GM19395 (cell line): ENCODE data around the gene IMMP1L.

ENCODE experiments used
- ATAC-seq: cut with Tn5 transposase; IDR thresholded peaks from one replicate; pipeline ENCODE4 v1.9.1; 2021; ENCODE audit warnings: mild to moderate bottlenecking, moderate library complexity; ENCODE audit not compliant: unreplicated experiment

The IMMP1L gene

DNA sequence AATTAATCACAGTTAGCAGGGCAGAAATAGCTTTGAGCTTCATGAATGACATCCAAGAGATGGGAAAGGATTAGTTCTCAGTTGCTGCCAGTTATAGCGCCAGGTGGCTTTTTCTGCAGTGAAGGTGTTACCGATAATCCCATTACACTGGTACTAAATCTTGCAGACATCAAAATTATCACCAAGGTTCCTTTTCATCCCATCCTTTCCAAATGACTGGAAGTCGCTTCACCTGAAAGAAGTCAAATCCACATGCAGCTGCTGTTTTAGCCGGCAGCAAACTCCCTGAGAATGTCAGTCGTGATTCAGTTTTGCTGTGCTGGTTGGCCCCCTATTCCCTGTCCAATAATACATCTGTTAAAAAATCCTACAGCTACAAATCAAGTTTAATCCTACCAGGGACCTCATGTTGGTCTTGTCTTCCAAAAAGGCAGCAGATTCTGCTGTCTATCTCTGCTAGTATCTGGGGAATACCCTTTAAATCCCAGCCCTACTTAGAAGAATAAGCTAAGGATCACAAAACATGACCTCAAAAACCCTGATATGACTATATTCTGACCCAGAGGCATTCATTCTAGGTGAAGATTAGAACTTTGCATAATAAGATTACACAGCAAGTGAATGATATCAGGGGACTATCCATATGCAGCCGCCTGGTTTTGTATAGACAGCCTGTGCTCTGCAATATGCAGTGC, 31.7 kb downstream of the IMMP1L start:
- ATAC-seq: no peak

DNA sequence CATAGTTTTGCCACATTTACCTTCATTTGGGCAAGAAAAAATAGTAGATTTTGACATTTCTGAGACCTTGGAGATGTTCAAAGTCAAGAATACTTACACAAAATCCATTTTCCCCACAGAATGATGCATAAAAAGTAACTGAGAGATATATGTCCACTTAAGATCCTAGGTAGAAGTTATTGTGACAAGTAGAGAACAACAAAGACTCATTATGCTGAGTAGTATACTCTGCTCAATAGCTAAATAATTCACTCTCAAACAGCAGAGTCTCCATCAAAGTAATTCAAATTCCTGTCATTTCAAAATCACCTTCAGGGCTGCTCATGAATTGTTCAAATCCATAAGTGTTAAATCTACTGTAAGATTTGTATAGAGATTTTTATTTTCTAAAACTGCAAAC, 35.3 kb downstream of the IMMP1L start:
- ATAC-seq: no peak

DNA sequence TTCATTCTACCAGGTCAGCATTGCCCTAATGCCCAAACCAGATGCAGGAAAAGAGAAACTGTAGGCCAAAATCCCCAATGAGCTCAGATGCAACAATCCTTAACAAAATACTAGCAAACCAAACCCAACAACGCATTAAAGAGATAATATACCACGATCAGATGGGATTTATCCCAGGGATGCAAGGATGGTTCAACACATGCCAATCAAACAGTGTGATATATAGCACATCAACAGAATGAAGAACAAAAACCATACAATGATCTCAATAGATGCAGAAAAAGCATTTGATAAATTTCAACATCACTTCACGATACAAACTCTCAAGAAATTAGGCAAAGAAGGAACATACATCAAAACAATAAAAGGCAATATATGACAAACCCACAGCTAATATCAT, 45.0 kb downstream of the IMMP1L start:
- ATAC-seq: no peak

DNA sequence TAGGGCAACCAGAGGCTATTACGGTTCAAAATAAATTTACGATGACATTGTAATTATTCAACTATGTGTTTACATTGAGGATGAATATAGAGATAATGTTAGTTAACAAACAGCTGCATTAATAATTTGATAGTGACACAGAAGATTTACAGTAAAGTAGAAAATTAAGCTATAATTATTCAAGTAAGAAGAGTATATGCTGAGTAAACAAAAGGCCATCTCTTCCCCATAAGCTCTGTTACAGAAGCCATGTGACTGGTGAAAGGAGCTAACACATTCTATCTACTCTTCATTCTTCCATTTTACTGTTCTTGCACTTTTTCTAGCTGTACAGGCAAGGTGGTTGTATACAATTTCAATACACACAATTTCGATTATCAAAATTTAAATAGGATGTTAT, 54.2 kb downstream of the IMMP1L start:
- ATAC-seq: no peak

DNA sequence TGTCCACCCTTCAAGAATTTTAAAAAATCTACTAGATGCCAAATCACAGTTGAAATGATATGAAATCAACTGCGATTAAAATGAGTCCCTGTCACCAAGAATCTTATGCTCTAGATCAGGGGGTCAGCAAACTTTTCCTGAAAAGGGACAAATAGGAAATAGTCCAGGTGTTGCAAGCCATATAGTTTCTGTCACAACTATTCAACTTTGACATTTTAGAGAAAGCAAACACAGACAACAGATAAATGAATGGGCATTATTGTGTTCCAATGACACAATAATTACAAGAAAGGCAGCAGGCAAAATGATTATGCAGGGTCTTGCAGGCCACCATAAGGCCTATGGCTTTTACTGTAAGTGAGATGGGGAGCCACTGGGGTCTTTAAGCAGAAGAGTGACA, 58.6 kb downstream of the IMMP1L start:
- ATAC-seq: no peak

DNA sequence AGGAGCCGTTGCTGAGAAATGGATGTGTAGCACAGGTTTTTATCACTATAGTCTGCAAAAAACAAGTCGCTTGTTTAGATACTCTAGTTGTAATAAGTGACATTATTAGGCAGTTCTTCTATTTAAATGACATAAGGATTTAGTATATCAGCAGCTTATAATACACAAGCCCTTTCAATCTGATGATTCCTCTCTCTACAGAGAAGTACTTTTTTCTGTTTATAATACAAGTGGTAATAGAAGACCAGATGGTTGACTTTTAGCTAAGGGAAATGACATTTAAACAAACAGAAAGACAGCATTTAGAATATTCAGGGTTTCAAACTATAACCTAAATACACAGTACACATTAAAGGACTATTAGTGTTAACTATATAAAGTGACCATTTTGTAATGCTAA, 60.4 kb downstream of the IMMP1L start:
- no peak for ATAC-seq

DNA sequence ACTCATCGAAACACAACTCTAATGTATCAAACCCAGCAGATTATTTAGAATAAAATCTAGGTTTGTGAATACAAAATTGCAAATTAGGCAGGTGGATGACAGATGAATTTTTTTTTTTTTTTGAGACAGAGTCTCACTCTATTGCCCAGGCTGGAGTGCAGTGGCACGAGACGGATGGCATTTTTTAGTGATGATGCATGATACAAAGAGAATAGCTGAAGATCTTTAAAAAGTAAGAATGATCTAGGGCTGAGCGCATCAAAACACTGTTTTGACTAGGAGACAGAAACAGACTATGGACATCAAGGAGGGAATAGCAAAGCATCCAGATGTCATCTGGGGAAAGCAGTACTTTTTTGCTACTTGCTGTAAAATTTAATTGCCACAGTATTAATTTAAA, 63.8 kb downstream of the IMMP1L start:
- ATAC-seq: no peak

DNA sequence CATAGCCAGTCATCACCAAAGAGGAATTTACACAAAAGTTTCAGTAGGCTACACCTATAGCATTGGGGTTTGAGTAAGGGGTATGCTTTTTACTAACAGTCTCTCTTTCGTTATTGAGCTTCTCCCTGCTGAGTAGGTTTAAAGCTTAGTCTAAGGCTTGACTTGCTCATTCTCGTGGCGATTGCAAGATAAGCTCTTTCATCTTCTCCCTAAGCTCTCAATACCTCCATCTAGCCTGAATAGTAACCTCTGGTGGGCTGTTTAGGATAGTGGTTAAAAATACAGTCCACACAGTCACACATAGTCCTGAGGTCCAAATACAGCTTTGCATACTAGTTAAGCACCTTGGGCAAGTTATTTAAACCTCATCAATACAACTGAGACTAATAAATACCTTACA, 65.6 kb downstream of the IMMP1L start:
- no peak for ATAC-seq

DNA sequence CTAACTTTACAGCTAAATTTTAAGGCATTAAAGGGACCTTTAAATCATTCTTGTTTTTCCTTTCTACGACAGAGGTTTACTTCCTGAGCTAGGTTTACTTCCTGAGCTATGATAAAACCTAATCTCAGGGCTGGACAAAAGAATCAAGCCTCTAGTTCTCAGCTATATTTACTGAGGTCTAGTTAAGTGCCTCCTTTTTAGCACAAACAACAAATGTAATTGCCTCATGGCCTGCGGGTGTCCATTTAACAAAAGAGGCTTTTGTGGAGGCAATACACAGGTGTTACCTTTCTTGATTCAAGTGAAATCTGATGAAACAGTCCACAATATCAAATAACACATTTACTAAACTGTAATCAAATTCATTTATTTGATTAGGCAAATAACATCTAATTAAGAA, 67.3 kb downstream of the IMMP1L start:
- no peak for ATAC-seq

DNA sequence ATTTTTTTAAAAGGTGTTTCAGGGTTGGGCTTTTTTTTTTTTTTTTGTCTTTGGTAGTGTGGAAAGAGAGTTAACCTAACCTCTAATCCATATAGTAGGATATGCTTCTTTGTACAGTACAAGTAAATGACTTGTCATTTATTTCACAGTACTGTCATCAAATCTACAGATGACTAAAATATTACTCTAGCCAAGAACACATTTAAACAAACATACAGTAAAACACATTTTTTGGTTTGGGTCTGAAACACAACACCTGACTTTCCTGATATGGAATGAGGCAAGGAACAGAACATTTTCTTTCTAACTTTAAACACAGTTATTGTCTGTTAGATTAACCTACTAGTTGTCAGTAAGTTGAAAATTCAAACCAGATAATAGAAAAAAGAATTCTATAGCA, 68.1 kb downstream of the IMMP1L start:
- no peak for ATAC-seq

DNA sequence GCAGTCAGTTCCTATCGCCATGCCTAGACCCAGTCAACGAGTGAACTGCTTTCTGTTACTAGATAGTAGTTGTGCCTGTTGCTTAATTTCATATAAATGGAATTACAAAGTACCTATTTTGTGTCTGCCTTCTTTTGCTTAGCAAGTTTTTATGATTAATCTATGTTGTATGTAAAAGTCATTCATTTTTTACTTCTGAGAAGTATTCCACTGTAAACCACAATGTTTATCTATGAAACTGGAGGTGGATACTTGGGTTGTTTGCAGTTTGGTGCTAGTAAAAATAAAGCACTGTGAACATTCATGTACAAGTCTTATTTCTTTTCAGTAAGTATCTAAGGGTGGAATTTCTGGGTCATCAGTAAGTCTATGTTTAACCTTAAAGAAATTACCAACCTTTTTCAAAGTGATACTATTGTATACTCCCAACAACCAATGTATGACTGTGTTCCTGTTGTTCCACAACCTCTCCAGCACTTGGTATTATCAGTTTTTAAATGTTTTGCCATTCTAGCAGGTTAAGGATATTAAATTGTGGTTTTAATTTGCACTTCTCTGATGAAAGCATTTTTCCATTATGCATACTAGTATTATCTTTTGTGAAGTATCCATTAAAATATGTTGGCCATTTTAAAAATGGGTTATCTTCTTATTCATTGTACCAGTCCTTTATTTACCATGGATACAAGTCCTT, 71.5 kb downstream of the IMMP1L start:
- no peak for ATAC-seq

DNA sequence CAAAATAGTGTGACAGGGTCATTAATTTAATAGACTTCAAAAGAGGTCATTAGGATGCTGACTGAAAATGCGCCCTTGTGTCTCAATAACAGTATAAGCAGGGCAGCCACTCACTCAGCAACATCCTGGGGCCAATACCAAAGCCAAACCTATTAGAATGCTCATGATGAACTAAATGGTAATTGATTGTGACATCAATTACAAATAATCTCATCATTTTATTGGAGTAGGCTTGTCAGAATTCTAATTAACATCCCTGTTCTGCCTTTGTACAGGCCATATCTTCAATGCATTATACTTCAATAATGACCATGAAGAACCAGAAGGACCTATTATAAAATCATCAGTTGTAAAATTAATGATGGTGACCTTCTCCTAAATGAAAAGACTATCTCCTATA, 75.6 kb downstream of the IMMP1L start:
- ATAC-seq: no peak

DNA sequence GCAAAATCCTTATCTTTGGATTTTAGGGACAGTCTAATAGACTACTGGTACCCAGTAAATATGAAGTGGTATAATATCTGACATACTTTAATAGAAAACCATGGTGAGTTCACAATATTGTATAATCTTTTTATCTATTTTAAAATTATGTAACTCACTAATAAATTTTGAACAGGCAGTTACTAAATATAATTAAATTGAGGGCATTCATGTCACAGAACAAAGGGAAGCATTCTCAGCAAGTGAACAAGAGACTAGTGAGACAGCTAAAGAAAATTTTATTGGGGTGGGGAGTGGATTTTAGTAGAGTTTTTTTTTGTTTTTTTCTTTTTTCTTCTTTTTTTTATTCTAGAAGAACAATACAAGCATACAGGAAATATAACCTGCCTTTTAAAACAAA, 84.8 kb downstream of the IMMP1L start:
- ATAC-seq: no peak

DNA sequence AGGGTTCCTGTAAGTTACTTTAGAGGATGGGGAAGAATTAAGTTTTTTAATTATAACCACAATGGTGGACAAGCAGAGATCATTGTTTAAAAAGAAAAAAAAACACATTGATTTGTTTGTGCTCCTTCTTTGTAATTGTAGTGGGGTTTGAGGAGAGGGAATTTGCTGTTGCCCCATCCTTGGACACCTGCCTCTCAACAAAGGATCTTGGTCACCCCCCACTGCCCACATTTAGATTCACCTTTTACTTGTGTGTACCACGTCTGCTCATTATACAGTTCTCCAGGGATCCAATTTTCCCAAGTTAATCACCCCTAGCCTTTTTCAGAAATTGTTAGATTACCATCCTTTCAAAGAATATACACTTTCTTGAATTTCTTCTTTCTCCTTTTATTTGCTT, 86.7 kb downstream of the IMMP1L start:
- no peak for ATAC-seq

DNA sequence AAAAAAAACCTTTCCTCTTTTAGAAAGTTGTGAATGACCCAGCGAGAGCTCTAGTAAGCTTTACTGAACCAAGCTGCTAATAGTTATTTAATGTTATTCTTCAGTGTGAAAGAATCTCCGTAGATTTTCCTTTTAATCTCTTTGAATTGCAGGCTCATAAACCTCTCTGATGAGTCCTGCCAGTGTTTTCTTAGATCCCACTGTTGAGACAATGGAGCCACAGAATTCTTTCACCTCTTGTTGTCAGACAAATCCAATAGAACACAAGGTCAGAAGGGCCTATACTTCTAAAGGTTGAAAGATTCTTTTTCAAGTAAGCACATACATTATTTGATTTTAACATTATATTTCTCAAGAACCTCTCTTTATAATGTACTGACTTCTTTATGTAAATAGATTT, 87.6 kb downstream of the IMMP1L start:
- ATAC-seq: no peak

DNA sequence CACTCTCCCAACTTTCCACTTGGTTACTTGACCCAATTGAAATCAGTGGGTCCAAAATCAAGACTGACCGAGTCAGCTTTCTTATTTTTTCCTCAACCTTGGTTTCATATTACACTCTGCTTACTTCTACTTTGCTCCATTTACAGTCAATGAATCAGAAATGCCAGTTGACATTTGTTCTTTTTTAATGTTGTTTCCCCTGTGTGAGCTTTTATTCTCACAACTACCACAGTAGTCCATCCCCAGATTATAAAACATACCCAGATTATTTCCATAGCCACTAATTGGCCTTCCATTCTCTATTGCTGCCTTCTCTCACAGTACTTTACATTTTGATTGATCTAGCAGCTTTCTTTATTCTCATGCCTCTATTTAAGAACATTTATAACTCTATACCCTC, 89.8 kb downstream of the IMMP1L start:
- ATAC-seq: no peak

DNA sequence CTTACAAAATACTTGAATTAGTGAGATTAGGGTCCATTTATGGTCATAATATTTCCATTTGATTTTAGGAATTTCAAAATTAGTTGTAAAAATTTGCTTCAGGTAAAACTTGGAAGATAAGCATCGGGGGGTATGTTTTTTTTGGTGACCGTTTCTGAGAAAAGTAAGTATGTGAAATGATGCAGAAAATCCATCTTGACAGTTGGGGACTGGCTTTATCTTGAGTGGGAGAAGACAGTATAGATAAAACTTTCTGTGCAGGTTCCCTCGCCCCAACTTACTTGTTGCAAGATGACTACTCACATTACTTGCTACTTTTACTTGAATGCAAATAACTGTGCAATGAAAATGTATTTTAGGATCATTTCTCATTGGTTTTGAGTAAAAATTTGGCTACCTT, 90.3 kb downstream of the IMMP1L start:
- ATAC-seq: no peak

DNA sequence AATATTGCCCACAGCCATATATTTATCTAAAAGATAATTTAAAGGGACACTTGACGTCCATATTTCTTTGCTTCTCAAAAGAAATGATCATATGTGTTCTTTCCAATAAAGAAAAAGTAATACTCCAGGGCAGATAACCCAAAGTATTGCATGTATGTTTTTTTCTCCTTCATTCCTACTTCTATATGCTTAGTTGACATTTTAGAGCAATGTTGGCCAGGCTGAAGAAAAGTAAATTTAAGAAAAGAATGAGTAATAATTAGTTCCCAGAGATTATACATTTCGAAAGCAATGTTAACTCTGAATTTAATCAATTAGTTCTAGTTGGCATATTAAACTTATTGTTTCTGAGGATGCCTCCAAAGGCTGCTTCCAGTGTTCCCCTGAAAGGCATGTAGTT, 91.6 kb downstream of the IMMP1L start:
- no peak for ATAC-seq

DNA sequence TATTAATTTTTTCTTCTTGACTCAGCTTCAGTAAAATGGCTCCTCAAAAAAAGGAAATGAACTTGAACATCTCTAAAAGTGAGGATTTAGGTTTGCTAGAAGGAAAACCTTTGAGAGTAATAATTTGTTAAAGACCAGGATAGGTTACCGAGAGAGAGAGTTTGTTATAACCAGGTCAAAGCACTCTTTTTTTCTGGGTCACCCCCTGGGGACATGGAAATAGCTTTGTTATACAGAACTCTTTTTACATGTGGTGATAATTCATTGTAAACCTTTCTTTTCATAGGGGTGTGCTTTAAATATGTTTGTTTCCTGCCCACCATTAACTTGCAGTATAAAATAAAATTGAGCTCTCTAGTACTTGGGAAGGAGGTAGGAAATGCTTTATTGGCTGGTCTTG, 92.1 kb downstream of the IMMP1L start:
- ATAC-seq: no peak

DNA sequence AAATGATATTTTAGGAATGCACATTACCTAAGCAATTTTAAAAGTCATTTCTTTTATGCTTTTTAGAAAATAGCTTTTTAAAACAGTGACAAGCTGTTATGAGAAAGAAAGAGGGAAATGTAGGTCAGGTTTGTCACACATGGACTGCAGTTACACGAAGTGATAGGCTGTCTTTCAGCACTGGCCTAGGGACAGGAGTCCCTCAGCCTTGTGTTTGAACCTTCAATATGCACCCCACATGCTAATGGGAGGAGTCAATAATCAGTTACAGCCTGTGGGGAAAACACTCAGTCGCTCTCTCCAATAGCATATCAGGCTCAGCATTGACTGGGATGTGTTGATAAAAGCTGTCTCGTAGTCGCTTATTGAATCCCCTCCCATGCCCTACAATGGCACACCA, 94.0 kb downstream of the IMMP1L start:
- ATAC-seq: no peak

DNA sequence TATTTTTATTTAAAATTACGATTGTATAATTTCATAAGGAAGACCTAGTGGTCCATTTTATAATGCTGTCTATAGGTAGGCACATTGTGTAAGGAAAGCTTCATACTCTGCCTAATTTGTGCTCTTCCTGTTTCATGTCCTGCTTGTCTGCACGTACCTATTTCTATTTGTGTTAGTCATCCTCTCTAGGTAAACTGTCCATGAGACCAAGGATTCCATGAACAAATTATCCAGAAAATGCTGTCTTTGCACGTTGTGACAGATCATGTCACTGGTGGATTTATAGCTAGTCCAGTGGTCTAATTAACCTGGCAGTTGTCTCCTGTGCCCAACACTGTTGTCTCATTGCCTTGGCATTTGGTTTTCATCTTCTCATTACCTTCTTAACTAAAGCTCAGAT, 95.1 kb downstream of the IMMP1L start:
- ATAC-seq: no peak

DNA sequence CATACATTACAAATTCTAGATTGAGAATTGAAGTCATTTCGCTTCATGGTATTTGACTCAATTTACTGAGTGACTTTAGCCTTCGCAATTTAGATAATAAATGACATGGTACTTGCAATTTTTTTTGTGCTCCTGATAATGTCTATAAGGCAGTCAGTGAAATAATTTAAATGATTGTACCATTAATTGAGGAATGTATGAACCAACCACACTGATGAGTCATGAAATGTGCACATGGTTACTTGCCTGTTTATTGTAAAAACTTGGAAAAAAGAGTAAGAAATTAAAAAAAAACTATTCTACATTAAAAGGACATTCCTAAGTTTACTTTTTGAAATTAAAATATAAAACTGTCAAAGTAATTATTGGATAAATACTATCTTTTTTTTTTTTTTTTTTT, 96.5 kb downstream of the IMMP1L start:
- no peak for ATAC-seq

DNA sequence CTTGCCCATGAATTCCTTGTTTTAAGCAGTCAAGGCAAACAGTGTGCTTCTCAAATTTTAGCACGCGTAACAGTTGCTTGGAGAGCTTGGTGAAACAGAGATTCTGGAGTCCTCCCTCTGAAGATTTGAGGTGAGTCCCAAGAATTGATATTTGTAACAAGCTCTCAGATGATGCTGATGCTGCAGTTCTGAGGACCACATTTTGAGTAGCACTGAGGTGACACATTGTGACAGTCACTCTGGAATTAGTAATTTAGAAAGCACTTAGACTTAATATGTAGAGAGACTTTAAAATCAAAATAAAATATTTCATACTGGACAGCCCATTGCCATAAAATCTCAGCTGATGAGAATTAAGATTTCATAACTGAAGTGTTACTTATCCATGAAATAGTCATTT, 101.2 kb downstream of the IMMP1L start:
- no peak for ATAC-seq
